Measurements from ENCODE around the gene UNC5A.

UNC5A gene

GRCh38 chr5:176810081-176810597 is at the start of gene UNC5A:
UNC5A (plus strand) TSS chr5:176810559; CDS start chr5:176810751, 192 bp downstream.
- DNase-seq (ENCODE audit: low read depth in 2 of 2) = peak in 1 of 2 donors; percentile 28

- no peak for DNase-seq (ENCODE audit: low read depth in 2 of 2)
Measured at GRCh38 chr5:176761755-176762154, 48.6 kb upstream of the UNC5A start.

DNA sequence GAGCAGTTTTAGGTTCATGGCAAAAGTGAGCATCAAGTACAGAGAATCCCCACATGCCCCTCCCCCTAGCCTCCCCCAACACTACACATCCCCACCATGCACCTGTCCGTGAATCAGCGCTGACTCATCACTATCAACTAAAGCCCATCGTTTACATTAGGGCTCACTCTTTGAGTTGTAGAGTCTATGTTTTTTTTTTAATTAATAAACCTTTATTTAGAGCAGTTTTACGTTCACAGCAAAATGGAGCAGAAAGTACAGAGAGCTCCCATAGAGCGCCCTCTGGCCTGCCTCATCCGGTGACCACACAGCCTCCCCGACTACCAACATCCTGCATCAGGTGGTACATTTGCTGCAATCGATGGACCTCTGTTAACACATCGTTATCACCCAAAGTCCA is 47.9 kb upstream of the UNC5A start:
- DNase-seq (ENCODE audit: low read depth in 2 of 2) = no peak

GRCh38 chr5:176765687-176766086 is 44.7 kb upstream of the UNC5A start:
- no peak for DNase-seq (ENCODE audit: low read depth in 2 of 2)

GRCh38 chr5:176768174-176768970 is 42.0 kb upstream of the UNC5A start:
- no peak for DNase-seq (ENCODE audit: low read depth in 2 of 2)

DNA sequence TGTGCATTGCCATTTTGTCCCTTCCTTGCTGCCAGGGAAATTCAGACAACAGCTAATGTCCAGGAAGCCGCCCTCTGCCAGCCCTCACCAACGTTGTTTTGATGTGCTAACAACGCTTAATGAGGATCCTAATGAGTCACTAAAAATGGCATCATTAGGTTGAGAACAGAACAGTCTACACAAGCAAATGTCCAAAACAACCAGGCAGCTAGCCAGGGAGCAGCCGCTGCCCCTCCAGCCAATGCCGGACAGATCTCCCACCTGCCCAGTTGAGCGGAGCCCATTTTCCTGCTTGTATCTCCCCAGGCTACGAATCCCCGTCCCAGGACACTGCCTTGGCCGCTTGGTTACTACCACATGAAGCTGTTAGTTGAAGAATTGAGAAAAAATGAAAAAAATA is 40.4 kb upstream of the UNC5A start:
- no peak for DNase-seq (ENCODE audit: low read depth in 2 of 2)

DNA sequence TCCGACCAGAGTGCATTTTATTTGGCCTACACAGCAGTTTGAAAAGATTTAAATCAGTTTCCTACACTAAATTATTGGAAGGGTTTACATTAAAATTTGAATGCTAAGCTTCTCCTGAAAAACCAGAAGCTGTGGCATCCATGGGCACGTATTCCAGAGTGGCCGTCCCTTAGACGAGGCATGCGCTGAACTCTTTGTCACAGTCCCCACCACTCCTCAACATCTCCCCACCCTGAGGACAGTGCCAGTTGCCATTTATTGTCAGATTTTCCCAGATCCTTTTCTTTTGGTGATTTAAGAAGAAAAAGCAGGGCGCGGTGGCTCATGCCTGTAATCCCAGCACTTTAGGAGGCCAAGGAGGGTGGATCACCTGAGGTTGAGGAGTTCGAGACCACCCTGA is 39.9 kb upstream of the UNC5A start:
- DNase-seq (ENCODE audit: low read depth in 2 of 2) = no peak

DNA sequence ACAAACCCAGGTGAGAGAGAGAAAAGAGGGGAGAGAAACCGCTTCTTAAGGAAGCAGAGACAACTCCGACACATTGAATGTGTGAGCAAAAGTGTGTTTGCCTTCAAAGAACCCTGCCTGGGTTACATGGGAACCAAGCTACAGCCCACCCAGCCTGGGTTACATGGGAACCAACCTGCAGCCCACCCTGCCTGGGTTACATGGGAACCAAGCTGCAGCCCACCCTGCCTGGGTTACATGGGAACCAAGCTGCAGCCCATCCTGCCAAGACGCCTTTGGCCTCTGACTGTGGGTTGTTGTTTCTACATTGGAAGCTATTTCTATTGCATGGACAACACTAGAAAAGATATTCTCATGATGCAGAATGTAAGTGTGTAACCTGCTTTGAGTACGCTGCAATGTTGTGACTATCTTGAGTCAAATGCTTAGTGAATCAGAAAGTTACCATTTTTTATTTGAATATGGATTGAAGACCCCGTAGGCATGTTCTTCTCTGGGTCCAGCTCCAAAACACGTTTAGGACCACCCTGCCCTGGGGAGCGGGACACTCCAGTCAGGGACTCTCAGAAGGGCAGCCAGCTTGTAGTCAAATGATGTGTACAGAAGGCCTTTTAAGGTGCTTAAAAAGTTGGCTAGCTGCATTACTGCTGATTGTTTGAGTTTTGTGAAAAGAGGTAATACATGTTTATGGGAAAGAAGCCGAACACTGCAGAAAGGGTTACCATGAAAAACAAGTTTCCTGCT is 39.1 kb upstream of the UNC5A start:
- DNase-seq (ENCODE audit: low read depth in 2 of 2) = no peak

DNA sequence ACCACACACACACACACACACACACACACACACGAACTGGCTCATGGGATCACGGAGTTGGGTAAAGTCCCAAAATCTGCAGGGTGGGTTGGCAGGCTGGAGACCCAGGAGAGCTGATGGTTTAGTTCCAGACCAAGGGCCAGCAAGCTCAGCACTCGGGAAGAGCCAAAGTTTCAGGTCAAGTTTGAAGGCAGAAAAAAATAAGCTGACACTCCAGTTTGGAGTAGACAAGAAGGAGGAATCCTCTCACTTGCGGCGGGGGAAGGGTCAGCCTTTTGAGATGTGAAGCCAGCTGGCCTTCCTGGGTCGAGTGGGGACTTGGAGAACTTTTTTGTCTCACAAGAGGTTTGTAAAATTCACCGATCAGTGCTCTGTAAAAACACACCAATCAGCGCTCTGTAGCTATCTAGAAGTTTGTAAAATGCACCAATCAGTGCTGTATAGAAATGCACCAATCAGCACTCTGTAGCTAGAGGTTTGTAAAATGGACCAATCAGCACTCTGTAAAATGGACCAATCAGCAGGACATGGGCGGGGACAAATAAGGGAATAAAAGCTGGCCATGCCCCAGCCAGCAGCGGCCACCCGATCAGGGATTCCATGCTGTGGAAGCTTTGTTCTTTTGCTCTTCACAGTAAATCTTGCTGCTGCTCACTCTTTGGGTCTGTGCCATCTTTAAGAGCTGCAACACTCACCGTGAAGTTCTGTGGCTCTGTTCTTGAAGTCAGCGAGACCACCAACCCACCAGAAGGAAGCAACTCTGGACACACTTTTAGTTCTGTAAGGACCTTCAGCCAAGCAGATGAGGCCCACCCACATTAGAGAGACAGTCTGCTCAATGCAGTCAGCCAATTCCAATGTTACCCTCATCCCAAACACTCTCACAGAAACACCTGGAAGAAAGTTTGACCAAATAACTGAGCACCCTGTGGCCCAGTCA is 37.8 kb upstream of the UNC5A start:
- DNase-seq (ENCODE audit: low read depth in 2 of 2) = no peak

- DNase-seq (ENCODE audit: low read depth in 2 of 2) = no peak
Measured at GRCh38 chr5:176773408-176774035, 36.8 kb upstream of the UNC5A start.

DNA sequence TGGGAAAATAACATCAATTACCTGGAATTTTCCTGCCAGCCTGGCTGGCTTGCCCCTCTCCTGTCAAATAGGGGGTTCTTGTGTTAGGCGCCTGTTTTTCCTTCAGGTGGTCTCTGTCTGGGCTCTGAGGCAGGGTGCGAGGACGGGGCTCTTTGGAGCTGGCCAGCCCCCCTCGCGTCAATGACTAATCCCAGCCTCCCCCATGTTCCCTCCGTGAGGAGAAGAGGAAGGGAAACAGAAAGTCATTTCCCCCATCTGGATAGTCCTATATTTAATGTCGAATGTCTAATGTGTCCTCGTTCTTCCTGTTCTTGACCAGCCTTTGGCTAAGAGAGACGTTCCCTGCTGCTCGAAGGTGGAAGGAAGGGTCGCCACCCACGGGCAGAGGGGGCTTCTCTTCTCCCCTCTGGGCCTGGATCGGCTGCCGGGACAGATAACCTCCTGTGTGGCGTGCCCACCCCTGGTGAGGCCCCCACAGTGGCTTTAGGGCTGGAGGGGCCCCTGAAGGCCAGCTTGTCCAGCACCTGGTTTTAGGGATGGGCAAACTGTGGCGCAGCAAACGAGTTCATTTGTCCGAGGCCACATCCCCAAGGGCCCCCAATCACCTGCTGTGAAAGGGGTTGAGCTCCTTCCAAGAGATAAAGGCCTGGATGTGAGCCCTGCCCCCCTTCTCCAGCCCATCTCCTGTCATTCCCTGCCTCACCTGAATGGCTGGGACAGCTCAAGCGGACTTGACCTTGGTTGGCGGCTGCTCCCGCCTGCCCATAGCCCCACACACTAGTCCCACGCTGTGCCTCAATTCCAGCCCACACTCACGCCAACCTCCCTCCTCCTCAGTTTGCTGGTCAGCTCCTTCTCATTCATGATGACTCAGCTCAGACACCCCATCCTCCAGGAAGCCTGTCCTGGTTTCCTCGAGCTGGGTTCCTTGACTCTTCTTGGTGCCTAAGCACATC is 35.9 kb upstream of the UNC5A start:
- no peak for DNase-seq (ENCODE audit: low read depth in 2 of 2)

DNA sequence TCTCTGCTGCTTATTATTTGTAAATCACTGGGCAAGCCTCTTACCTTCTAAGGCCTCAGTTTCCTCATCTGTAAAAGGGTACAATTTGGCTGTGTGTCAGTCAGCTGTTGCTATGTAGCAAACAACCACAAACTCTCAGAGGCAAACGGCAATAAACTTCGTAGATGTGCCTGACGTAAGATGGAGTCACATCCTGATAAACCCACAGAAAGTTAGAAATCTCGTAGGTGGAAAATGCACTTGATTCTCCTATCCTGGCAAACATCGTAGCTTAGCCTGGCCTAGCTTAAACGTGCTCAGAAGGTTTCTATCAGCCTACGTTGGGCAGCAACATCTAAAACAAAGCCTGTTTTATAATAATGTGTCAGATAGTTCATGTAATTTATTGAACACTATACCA is 35.0 kb upstream of the UNC5A start:
- no peak for DNase-seq (ENCODE audit: low read depth in 2 of 2)

DNA sequence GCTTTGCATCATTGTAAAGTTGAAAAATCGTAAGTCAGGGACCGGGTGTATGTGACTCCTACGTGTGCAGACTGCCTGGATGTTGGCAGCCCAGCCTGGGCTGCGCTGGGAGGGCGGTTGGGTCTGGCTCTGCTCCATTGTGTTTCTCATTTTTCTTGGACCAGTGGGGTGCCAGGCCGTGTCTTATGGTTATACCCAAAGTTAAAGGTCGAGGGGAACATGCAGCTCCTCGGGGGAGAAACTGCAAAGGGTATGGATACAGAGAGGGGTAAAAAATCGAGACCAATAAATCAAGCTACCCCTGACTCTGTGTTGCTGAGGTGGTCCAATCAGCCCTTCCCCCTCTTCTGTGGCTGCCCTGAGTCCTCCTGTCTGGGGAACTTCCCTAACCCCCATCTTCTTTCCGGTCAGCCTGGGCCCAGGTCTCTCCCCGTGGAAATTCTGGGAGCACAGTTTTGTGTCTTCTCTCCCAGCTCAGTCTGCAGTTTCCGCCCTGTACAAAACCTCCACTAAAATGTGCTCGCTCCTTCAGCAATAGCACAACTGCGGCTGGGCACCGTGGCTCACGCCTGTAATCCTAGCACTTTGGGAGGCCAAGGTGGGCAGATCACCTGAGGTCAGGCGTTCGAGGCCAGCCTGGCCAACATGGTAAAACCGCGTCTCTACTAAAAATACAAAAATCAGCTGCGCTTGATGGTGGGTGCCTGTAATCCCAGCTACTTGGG is 34.1 kb upstream of the UNC5A start:
- no peak for DNase-seq (ENCODE audit: low read depth in 2 of 2)

- no peak for DNase-seq (ENCODE audit: low read depth in 2 of 2)
Measured at GRCh38 chr5:176776916-176777315, 33.4 kb upstream of the UNC5A start.

DNA sequence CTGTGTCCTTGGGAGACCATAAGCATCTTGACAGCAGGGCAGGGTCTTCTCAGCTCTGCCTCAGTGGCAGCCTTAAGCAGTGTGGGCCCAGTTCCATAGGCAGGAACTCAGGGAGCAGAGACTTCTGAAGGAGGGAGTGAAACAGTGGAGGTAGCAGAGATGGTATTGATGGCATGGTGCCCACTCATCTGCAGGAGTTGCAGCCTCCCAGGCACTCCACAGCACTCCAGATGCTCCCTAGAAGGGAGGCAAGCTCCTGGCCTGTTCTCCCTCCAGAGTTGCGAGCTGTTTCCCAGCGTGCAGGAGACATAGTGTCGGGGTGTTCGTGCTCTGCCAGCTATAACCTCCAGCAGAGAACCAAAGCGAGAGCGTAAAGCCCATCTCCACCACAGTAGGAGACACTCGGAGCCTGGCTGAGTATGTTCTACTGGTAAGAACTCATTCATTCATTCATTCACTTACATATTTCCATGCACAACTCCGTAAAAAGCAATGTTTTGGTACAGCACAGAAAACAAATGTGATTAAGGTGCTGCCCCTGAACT is 31.4 kb upstream of the UNC5A start:
- DNase-seq (ENCODE audit: low read depth in 2 of 2) = no peak

- DNase-seq (ENCODE audit: low read depth in 2 of 2) = no peak
Measured at GRCh38 chr5:176779537-176779936, 30.8 kb upstream of the UNC5A start.

DNA sequence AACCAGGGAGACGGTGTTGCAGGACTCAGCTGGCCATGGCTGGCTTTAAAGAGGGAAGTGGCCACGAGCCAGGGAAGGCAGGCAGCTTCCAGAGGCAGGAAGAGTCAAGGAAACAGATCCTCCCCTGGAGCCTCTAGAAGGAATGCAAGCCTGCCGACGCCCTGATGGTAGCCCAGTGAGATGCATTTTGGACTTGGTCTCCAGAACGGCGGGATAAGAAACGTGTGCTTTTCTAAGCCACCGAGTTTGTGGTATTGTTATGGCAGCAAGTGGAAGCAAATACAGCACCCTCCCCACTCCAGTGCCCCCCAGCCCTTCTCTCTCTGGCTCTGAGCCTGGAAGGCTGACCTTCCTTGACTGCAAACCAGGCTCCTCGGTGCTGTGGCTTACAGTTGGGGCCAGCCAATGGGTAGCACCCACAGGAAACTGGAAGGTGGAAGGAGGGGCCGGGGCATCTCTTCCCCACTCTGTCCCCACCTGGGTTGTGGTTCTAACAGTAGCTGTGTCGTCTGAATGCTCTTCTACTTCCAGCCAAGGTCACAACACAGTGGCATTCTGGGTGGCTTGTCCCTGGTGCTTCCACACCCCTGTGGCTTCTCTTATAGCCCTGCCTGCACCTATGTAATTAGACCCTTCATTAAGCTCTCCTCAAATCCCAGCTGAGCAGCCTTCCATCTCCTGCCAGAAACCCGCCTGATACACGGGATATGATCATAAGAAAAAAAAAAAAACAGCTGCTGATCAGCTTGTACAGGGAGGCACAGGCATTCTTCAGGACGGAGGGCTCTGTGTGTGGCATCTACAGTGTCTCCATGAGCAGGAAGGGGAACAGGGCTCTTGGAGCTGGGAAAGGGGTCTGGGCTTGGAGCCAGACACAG is 29.9 kb upstream of the UNC5A start:
- no peak for DNase-seq (ENCODE audit: low read depth in 2 of 2)

DNA sequence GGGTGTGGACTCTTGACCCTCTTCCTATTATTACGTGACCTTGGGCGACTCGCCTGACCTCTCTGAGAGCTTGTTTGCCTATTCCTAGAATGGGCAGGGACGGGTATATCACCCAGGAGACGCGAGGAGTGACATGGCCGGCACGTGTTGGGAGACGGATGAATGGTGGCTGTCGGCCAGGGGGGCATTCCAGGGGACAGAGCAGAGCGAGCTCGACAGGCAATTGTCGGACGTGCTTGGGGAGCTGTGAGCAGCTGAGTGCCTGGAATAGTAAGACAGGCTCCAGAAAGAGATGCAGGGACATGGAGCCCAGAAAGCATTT is 29.3 kb upstream of the UNC5A start:
- no peak for DNase-seq (ENCODE audit: low read depth in 2 of 2)

All from stimulated activated CD8-positive, alpha-beta memory T cell treated with anti-CD3 and anti-CD28 coated beads, Interleukin-7, amount 100 ng/mL, for 4 hours (primary cell).